Small intestine (tissue), 7 donors: ENCODE data around the gene TXNDC15. TPM values are rescaled to one million over a fixed set of nuclear protein-coding genes. Genes with fewer than 3 reads are reported as not detected.
"Not testable (repeated sequence)": the region's sequence is repeated elsewhere in the genome, so short reads cannot be mapped to it uniquely, and the experiment has no call there.

ENCODE experiments used
- DNase-seq, 2 donors: peaks; one replicate each; pipeline versions ENCODE4 v3.0.0 to v3.0.0-alpha.2; 2013
- FAIRE-seq: peaks from 2 replicates; lab custom pipeline; 2012; peaks lifted over from hg19 to GRCh38; lab: Jason Lieb, UNC
- H3K27ac ChIP-seq, 3 donors: one replicate each; pipeline ENCODE4 v1.5.1; 2013; ENCODE audit warnings: low read length in 2 of 3, mild to moderate bottlenecking in 2 of 3, control low read depth in 1 of 3, inconsistent platforms in 1 of 3, low read depth in 1 of 3, moderate library complexity in 1 of 3
- H3K27me3 ChIP-seq, 3 donors: one replicate each; pipeline ENCODE4 v1.6.1; 2013; ENCODE audit warnings: low read length in 3 of 3, inconsistent platforms in 1 of 3; ENCODE audit not compliant: control insufficient read depth in 3 of 3, insufficient read depth in 3 of 3
- H3K36me3 ChIP-seq, 3 donors: one replicate each; pipeline ENCODE4 v1.6.1; 2013; ENCODE audit warnings: low read length in 3 of 3, inconsistent platforms in 1 of 3, low read depth in 1 of 3, mild to moderate bottlenecking in 1 of 3, moderate library complexity in 1 of 3; ENCODE audit not compliant: control insufficient read depth in 3 of 3, insufficient read depth in 2 of 3
- H3K4me1 ChIP-seq, 3 donors: one replicate each; pipeline ENCODE4 v1.6.1; 2013; ENCODE audit warnings: low read length in 2 of 3, inconsistent platforms in 1 of 3, low read depth in 1 of 3, mild to moderate bottlenecking in 1 of 3, moderate library complexity in 1 of 3; ENCODE audit not compliant: control insufficient read depth in 3 of 3, insufficient read depth in 2 of 3
- H3K4me3 ChIP-seq, 3 donors: one replicate each; pipeline ENCODE4 v1.5.1; 2013; ENCODE audit warnings: low read length in 3 of 3, control low read depth in 1 of 3, inconsistent platforms in 1 of 3, low read depth in 1 of 3, mild to moderate bottlenecking in 1 of 3, moderate library complexity in 1 of 3
- H3K9me3 ChIP-seq, 2 donors: one replicate each; pipeline ENCODE4 v1.6.1; 2013; ENCODE audit warnings: low read depth in 1 of 2, low read length in 1 of 2; ENCODE audit not compliant: control insufficient read depth in 2 of 2, insufficient read depth in 1 of 2
- WGBS, 3 donors: extraction: QIAGEN DNeasy Blood & Tissue Kit; methylation state at CpG; one replicate each; pipeline ENCODE4 v1.1.7; 2013; 5-methylcytosine and 5-hydroxymethylcytosine counted together
- polyA plus RNA-seq, 4 donors: library from polyadenylated mRNA; stranded (reverse) in 3 of 4; unstranded in 1 of 4; fragments of 200-250 nt in 3 of 4; fragments of 120-200 nt in 1 of 4; gene quantifications; one replicate each; pipeline versions ENCODE4 v1.2.1 to v1.2.3, GENCODE V29; 2013
- donor health status: healthy with polysubstance abuse.
- donor health status: control.
- donor health status: control.
- donor health status: Bipolar disorder and iron deficiency.
- donor health status: healthy.

TXNDC15 gene
- polyA plus RNA-seq, 4 donors, result 11.9 to 51.5 (median 33.8) TPM

DNA sequence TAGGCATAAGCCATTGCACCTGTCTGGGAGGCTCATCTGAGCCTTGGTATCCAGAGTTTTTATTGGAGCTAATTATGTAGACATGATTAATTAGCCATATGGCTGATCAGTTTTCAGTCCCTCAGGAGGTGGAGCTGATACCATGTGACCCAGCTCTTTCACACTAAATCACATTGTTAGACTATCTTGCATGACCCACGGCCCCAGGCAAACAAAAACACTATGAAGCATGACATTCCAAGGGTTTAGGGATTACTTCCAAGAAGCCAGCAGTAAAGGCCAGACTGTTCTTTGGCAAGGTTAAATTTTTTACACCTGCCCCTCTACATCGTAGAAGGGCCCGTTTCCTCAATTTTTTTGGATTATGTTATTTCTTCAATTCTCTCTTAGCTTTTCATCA, 33.4 kb upstream of the TXNDC15 start:
- H3K9me3 ChIP-seq, result no peaks in the 10 kb centered on the region
- DNase-seq (no peak), FAIRE-seq (no peak)
- peaks cover 0 to 37% (median 0%) of the 10 kb centered on the region in 3 donors for H3K36me3 ChIP-seq
- H3K27me3 ChIP-seq, result no peaks in the 10 kb centered on the region
- H3K4me3 ChIP-seq, result no peak overlapping the region
- H3K4me1 ChIP-seq, result peaks cover 0 to 6% (median 5%) of the 10 kb centered on the region in 3 donors
- H3K27ac ChIP-seq, result no peak overlapping the region
- 94 to 100% (median 95%) methylated on average over 3 of the region's 3 CpGs for WGBS, 3 donors

DNA sequence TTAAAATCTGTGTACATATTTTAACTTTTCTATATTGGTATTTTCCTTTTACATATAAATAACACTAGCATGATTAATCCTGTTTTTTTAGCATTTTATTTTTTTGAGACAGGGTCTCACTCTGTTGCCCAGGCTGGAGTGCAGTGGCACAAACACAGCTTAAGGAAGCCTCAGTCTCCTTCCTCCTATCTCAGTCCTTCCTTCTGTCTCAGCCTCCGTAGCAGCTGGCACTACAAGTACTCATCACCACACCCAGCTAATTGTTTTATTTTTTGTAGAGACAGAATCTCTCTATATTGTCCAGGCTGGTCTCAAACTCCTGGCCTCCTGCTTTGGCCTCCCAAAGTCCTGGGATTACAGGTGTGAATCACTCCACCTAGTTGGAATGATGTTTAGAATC, 29.9 kb upstream of the TXNDC15 start:
- H3K4me3 ChIP-seq, result no peak overlapping the region
- no peak for DNase-seq
- H3K27me3 ChIP-seq, result no peaks in the 10 kb centered on the region
- peaks cover 0 to 10% (median 6%) of the 10 kb centered on the region in 3 donors for H3K4me1 ChIP-seq
- 79 to 85% (median 81%) methylated on average over 1 of the region's 1 CpG for WGBS, 3 donors
- H3K9me3 ChIP-seq, result no peaks in the 10 kb centered on the region
- FAIRE-seq, result no peak
- H3K27ac ChIP-seq, result no peak overlapping the region
- H3K36me3 ChIP-seq, result peaks cover 0 to 33% (median 0%) of the 10 kb centered on the region in 3 donors

DNA sequence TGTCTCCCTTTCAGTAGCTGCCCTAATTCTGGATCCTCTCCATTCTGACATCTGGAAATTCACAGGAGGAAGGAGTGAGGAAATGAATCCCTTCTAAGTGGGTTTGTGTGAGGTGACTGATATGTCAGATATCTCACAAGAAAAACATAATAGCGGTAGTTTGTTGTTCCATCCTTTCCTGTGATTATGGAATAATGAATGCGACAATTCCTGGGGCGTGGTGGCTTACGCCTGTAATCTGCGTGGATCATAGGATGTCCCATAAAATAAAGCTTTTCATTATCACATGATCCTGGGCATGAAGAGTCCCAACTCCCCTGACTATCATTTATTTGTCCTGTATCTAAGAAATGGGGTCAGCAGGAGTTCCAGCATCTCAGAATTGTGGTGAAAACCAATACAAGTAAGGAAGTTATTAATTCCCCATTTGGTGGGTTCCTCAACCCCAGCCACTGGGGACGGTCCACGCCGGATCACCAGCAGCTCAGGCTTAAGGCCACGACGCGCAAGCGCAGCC, 28.8 kb upstream of the TXNDC15 start:
- 7 to 10% (median 9%) methylated on average over 12 of the region's 12 CpGs for WGBS, 3 donors
- no peak for FAIRE-seq
- peak overlapping the region; percentile 96 to 98 (median 96) for H3K27ac ChIP-seq

DNA sequence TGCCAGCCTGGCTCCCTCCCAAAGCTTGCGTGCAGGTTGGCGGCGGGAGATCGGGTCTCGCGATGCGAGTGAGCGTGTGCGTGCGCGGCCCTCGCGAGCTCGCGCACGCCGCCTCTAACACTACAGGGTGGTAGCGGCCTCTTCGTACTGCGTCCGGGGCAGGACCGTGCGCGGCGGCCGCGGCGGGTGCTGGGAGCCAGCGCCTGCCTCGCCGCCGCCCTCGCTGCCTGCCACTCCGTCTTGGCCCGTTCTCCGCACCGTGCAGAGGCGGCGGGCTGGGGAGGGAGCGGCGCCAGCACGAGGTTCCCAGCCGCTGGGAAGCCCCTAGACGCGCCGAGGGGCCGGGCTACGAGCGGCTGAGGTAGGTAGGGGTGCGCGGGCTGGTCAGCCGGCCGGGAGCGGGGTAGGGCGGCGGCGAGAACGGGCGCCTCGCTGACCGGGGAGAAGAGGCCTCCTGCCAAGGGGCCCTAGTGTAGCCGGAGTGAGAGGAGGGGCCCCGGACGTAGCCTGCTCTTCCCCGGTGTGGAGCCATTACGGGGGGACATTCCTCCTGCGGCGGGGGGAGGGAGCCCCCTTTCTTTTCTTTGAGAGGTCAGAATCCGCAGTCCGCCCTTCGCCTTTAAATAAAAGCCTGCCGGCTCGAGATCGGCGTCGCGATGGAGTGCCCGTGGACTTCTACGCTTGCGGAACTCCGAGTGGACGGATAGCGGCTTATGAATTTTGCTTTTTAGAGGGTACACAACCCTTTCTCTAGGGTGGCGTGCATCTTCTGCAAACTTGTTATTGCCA, 28.1 kb upstream of the TXNDC15 start, which contains the start of gene C5orf24:
Gene C5orf24, plus strand, starts transcription at position 117 of the 789 bp plus-strand sequence. CDS start 8,933 bp downstream, outside the sequence.
- 0 to 1% (median 0%) methylated on average over 70 to 84 of the region's 84 CpGs for WGBS, 3 donors
- FAIRE-seq (no peak), DNase-seq (peak; percentile 94 to 98)
- Histone ChIP-seq H3K4me1 (peaks cover 0 to 10% (median 6%) of the 10 kb centered on the region in 3 donors), H3K36me3 (peaks cover 0 to 29% (median 1%) of the 10 kb centered on the region in 3 donors), H3K27ac (peak within 1 kb of the TSS; percentile 96 to 98 (median 96)), H3K4me3 (peak within 1 kb of the TSS; percentile 91 to 92 (median 92)), H3K27me3 (no peaks in the 10 kb centered on the region), H3K9me3 (no peaks in the 10 kb centered on the region)

More for the DNA sequence above, 28.8 kb upstream of the TXNDC15 start:
- Histone ChIP-seq H3K4me1 (peaks cover 0 to 10% (median 6%) of the 10 kb centered on the region in 3 donors), H3K4me3 (peak overlapping the region in 2 of 3 donors; percentile 91 to 92), H3K36me3 (peaks cover 0 to 28% (median 0%) of the 10 kb centered on the region in 3 donors), H3K27me3 (no peaks in the 10 kb centered on the region), H3K9me3 (no peaks in the 10 kb centered on the region)
- no peak for DNase-seq

DNA sequence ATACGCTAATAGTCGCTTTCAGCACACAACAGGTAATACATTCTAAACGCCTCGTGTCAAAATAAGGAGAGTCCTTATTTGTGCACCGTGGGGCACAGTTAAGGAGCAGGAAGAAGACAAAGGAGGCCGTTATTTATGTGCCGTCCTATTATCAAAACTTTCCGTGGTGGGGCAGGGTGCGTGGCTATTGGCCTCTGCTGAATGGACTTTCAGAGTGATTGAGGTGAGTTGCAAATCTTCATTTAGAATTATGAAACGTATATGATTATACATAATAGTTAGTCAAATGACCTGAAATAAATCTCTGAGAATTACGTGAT, 27.6 kb upstream of the TXNDC15 start:
- DNase-seq (peak in 1 of 2 donors; percentile 54), FAIRE-seq (no peak)
- H3K4me1 ChIP-seq, result peaks cover 0 to 10% (median 6%) of the 10 kb centered on the region in 3 donors
- H3K9me3 ChIP-seq, result no peaks in the 10 kb centered on the region
- peak overlapping the region; percentile 96 to 98 (median 96) for H3K27ac ChIP-seq
- 1% methylated on average over 11 of the region's 11 CpGs for WGBS, 3 donors
- peak overlapping the region; percentile 91 to 92 (median 92) for H3K4me3 ChIP-seq
- peaks cover 0 to 29% (median 1%) of the 10 kb centered on the region in 3 donors for H3K36me3 ChIP-seq
- H3K27me3 ChIP-seq, result no peaks in the 10 kb centered on the region

DNA sequence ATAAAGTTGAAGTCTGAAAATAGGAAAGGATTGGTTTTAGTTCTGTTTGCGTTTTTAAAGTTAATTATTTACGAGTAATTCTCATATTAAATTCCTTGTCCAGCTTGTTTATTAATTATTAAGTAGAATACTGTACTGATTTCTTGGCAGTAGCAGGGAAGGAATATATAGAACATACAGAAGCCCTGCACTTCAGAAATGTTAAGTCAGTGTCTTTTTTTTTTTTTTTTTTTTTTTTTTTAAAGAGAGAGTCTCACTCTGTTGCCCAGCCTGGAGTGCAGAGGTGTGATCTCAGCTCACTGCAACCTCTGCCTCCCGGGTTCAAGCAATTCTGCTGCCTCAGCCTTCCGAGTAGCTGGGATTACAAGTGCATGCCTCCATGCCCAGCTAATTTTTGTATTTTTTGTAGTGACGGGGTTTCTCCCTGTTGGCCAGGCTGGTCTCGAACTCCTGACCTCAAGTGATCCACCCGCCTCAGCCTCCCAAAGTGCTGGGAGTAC, 24.7 kb upstream of the TXNDC15 start:
- H3K27me3 ChIP-seq, H3K4me1 ChIP-seq, H3K4me3 ChIP-seq, H3K9me3 ChIP-seq, H3K27ac ChIP-seq, FAIRE-seq: not testable (repeated sequence)
- H3K36me3 ChIP-seq, result peaks cover 0 to 33% (median 1%) of the 10 kb centered on the region in 3 donors
- WGBS, 3 donors, result 55 to 72% (median 57%) methylated on average over 7 of the region's 7 CpGs
- DNase-seq, result peak in 1 of 2 donors; percentile 57

DNA sequence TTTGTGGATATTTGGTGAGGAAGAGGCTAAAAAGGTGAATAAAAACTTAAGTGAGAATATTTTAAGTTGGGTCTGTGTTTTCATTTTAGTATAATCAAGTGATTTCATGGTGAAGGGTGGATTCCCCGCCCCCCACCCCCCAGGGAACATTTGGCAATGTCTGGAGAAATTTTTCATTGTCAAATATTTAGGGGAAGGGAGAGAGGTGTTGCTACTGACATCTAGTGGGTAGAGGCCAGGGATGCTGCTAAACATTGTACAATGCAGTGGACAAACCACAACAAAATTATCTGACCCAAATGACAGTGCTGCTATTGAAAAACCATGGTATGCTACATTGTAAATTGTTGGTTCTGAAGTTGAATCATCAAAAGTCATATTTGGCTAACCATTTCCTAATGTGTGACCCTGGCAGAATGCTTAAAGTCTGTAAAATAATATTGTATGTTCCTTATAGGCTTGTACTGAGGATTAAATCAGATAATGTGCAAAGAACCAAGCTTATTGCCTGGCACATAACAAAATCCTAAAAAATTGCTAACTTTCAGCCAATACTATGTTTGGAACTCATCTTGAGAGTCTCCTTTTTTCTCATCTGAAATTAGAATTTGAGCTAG, 22.8 kb upstream of the TXNDC15 start:
- DNase-seq, result no peak
- H3K4me1 ChIP-seq, result peaks cover 0 to 4% (median 0%) of the 10 kb centered on the region in 3 donors
- no peak for FAIRE-seq
- no peaks in the 10 kb centered on the region for H3K27me3 ChIP-seq
- 70 to 93% (median 80%) methylated on average over 1 of the region's 1 CpG for WGBS, 3 donors
- peaks cover 0 to 41% (median 6%) of the 10 kb centered on the region in 3 donors for H3K36me3 ChIP-seq
- H3K27ac ChIP-seq, result no peak overlapping the region
- H3K4me3 ChIP-seq, result no peak overlapping the region
- no peaks in the 10 kb centered on the region for H3K9me3 ChIP-seq

DNA sequence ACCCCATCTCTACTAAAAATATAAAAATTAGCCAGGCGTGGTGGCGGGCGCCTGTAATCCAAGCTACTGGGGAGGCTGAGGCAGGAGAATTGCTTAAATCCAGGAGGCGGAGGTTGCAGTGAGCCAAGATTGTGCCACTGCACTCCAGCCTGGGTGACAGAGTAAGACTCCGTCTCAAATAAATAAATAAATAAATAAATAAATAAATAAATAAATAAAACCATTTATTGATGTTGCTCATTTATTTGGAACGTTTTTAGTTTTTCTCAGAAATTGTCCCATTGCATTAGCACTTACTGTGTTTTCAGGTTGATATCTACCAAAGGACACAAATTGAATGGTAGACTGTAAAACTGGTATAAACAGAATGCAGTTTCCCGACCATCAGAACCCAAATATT, 17.7 kb upstream of the TXNDC15 start:
- H3K27ac ChIP-seq, H3K4me3 ChIP-seq, DNase-seq, H3K4me1 ChIP-seq, H3K9me3 ChIP-seq, H3K27me3 ChIP-seq, FAIRE-seq: not testable (repeated sequence)
- WGBS, 3 donors, result 91 to 92% (median 92%) methylated on average over 7 of the region's 7 CpGs
- H3K36me3 ChIP-seq, result peaks cover 4 to 31% (median 10%) of the 10 kb centered on the region in 3 donors
